Colon (tissue), 2 donors: ENCODE results near the gene BCL2L14.
"Not testable (repeated sequence)": the region's sequence is repeated elsewhere in the genome, so short reads cannot be mapped to it uniquely, and the experiment has no call there.

Source experiments
- FAIRE-seq: peaks from 2 replicates; lab custom pipeline; 2012; peaks lifted over from hg19 to GRCh38; lab: Jason Lieb, UNC
- donor health status: control.
- donor health status: control.

Gene BCL2L14

GRCh38 chr12:12108441-12109058 lies 37.8 kb downstream of the BCL2L14 start:
- no peak for FAIRE-seq

- not testable (repeated sequence) for FAIRE-seq
Observed at GRCh38 chr12:12110923-12111555, 40.3 kb downstream of the BCL2L14 start.

- FAIRE-seq: no peak
Observed at GRCh38 chr12:12115514-12115913, 44.8 kb downstream of the BCL2L14 start.

GRCh38 chr12:12116677-12117076 lies 45.9 kb downstream of the BCL2L14 start:
- no peak for FAIRE-seq

- no peak for FAIRE-seq
Observed at GRCh38 chr12:12121061-12121460, 50.3 kb downstream of the BCL2L14 start.

- FAIRE-seq: no peak
Observed at GRCh38 chr12:12123036-12123604, 52.4 kb downstream of the BCL2L14 start.

GRCh38 chr12:12126551-12126950 lies 55.8 kb downstream of the BCL2L14 start:
- FAIRE-seq: no peak

- no peak for FAIRE-seq
Observed at GRCh38 chr12:12127304-12127703, 56.6 kb downstream of the BCL2L14 start.

GRCh38 chr12:12128670-12129069 lies 57.9 kb downstream of the BCL2L14 start:
- no peak for FAIRE-seq

GRCh38 chr12:12133259-12133658 lies 62.5 kb downstream of the BCL2L14 start:
- FAIRE-seq: no peak

- no peak for FAIRE-seq
Observed at GRCh38 chr12:12133785-12134184, 63.0 kb downstream of the BCL2L14 start.

- FAIRE-seq: no peak
Observed at GRCh38 chr12:12138203-12139154, 67.7 kb downstream of the BCL2L14 start.

GRCh38 chr12:12141000-12141399 lies 70.3 kb downstream of the BCL2L14 start:
- no peak for FAIRE-seq

GRCh38 chr12:12144531-12144930 lies 73.8 kb downstream of the BCL2L14 start:
- not testable (repeated sequence) for FAIRE-seq

- FAIRE-seq: no peak
Observed at GRCh38 chr12:12147111-12147510, 76.4 kb downstream of the BCL2L14 start.
